ENCODE results near the gene SCN10A. TPM values are rescaled to one million over a fixed set of nuclear protein-coding genes. Genes with fewer than 3 reads are reported as not detected.

Gene SCN10A
- total and polyA plus RNA-seq, 7 donors, result not detected

DNA sequence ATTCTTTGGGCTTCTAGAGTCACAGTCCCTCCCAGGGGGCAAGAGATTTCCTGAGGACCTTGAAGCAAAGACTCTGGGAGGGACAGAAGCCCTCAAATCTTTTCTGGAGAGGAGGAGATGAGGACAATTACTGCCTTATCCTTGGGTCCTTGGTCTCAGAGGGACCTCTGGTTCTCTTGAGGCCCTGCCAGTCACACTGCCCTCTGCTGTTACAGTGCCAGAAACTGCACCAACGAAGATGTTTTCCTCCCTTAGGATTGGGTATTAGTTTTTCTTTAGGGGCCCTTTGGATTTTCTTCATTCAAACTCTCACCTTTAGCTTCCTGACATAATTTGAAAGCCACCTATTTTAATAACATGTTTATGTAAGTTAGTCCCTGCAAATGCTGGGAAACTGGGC, 108.3 kb downstream of the SCN10A start:
- DNase-seq, result no peak
- no peak for ATAC-seq
- Histone ChIP-seq H3K4me1 (no peaks in the 10 kb centered on the region), H3K9me3 (no peaks in the 10 kb centered on the region), H3K27me3 (ENCODE audit: insufficient read depth in 3 of 3, low read length in 2 of 3) (peaks cover 0 to 2% (median 0%) of the 10 kb centered on the region in 3 donors), H3K27ac (no peak overlapping the region), H3K4me3 (no peak overlapping the region), H3K36me3 (ENCODE audit: insufficient read depth in 1 of 2, low read depth in 1 of 2) (no peaks in the 10 kb centered on the region)
- WGBS, 3 donors, result 3 to 14% (median 6%) methylated on average over 1 of the region's 1 CpG
- TF ChIP-seq, protein P1, sequence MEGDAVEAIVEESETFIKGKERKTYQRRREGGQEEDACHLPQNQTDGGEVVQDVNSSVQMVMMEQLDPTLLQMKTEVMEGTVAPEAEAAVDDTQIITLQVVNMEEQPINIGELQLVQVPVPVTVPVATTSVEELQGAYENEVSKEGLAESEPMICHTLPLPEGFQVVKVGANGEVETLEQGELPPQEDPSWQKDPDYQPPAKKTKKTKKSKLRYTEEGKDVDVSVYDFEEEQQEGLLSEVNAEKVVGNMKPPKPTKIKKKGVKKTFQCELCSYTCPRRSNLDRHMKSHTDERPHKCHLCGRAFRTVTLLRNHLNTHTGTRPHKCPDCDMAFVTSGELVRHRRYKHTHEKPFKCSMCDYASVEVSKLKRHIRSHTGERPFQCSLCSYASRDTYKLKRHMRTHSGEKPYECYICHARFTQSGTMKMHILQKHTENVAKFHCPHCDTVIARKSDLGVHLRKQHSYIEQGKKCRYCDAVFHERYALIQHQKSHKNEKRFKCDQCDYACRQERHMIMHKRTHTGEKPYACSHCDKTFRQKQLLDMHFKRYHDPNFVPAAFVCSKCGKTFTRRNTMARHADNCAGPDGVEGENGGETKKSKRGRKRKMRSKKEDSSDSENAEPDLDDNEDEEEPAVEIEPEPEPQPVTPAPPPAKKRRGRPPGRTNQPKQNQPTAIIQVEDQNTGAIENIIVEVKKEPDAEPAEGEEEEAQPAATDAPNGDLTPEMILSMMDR (IDR thresholded peaks at IDR 0.05), result no peak
- intact Hi-C loops (cut with DNase I), result no loop called here

DNA sequence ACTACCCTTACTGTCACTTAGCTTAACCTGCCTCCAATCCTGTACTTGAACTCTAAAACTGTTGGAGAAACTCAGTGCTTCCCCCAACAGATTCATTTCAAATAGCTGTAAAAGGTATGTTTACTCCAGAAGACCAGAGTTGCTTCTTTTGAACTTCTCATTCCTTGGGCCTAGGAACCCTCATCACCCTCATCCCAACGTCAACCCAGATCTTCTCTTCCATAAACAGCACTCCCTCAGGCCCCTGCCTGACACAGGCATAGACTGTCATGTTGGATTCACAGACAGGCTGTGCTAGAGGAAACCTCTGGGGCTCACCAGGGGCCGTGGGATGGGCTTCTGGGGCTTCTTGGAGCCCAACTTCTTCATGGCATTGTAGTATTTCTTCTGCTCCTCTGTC, 109.1 kb downstream of the SCN10A start:
- no peaks in the 10 kb centered on the region for H3K36me3 ChIP-seq (ENCODE audit: insufficient read depth in 1 of 2, low read depth in 1 of 2)
- H3K4me3 ChIP-seq, result no peak overlapping the region
- no peak for DNase-seq
- no peak for ATAC-seq
- intact Hi-C loops (cut with DNase I), result no loop called here
- TF ChIP-seq, protein P1 (IDR thresholded peaks at IDR 0.05), result no peak
- WGBS, 3 donors, result 51 to 60% (median 54%) methylated on average over 2 of the region's 2 CpGs
- peaks cover 0 to 2% (median 0%) of the 10 kb centered on the region in 3 donors for H3K27me3 ChIP-seq (ENCODE audit: insufficient read depth in 3 of 3, low read length in 2 of 3)
- no peaks in the 10 kb centered on the region for H3K9me3 ChIP-seq
- no peaks in the 10 kb centered on the region for H3K4me1 ChIP-seq
- H3K27ac ChIP-seq, result no peak overlapping the region

DNA sequence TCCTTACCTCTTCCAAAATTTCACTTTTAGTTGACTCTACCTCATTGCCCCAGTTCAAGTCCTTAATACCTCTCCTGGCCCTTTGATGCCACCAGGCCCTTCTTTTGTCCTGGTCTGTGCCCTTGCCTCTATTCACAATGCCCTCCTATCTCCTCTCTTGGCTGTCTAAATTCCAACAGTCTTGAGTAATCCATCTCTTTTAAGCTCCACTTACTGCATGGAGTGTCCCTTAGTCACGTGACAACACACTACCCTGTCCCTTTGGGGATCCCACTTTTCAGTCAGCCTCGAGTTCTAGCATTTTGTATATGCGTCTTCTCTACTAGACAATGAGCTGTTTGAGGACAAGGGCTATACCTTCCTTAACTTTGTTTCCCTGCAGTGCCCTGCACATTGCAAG, 113.8 kb downstream of the SCN10A start:
- Histone ChIP-seq H3K9me3 (no peaks in the 10 kb centered on the region), H3K27ac (no peak overlapping the region), H3K36me3 (ENCODE audit: insufficient read depth in 1 of 2, low read depth in 1 of 2) (no peaks in the 10 kb centered on the region), H3K4me1 (no peaks in the 10 kb centered on the region), H3K4me3 (no peak overlapping the region), H3K27me3 (ENCODE audit: insufficient read depth in 3 of 3, low read length in 2 of 3) (no peaks in the 10 kb centered on the region)
- ATAC-seq (no peak), DNase-seq (no peak)
- intact Hi-C loops (cut with DNase I), result no loop called here
- 77 to 80% (median 79%) methylated on average over 3 of the region's 3 CpGs for WGBS, 3 donors
- TF ChIP-seq, protein P1 (IDR thresholded peaks at IDR 0.05), result no peak

DNA sequence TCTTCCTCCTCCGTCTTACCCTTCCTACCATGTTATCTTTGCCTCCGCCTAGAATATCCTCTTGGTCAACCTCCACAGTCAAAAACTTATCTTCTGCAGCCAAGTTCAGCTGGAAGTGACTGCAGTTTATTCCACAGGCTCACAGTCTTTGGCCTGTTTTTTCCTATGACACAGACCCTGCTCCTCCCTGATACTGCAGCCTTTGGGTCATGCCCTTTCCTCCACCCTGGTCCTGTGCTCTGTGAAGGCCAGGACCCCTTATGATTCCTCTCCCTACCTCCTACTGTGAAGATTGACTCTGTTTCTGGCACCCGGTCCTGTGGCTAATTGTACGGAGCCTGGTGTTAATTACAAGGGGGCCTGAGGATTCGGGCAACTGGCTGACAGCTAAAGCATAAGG, 117.3 kb downstream of the SCN10A start:
- WGBS, 3 donors, result 35 to 59% (median 37%) methylated on average over 5 of the region's 5 CpGs

DNA sequence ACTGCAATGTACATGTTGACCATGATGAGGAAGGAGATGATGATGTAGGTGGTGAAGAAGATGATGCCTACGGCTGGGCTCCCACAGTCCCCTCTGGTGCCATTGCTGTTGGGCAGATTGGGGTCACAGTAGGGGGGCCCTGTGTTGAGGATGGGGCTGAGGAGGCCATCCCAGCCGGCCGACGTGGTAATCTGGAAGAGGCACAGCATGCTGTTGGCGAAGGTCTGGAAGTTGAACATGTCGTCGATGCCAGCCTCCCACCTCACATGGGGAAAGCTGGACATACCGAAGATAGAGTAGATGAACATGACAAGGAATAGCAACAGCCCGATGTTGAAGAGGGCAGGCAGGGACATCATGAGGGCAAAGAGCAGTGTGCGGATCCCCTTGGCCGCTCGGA, 118.0 kb downstream of the SCN10A start:
- Histone ChIP-seq H3K27ac (no peak overlapping the region), H3K4me3 (no peak overlapping the region), H3K4me1 (no peaks in the 10 kb centered on the region), H3K27me3 (ENCODE audit: insufficient read depth in 3 of 3, low read length in 2 of 3) (no peaks in the 10 kb centered on the region), H3K36me3 (ENCODE audit: insufficient read depth in 1 of 2, low read depth in 1 of 2) (no peaks in the 10 kb centered on the region), H3K9me3 (no peaks in the 10 kb centered on the region)
- DNase-seq (no peak), ATAC-seq (no peak)
- 92 to 95% (median 93%) methylated on average over 12 of the region's 12 CpGs for WGBS, 3 donors
- intact Hi-C loops (cut with DNase I), result no loop called here
- TF ChIP-seq, protein P1 (IDR thresholded peaks at IDR 0.05), result no peak

More for the DNA sequence above, 117.3 kb downstream of the SCN10A start:
- no peak overlapping the region for H3K27ac ChIP-seq
- no peaks in the 10 kb centered on the region for H3K9me3 ChIP-seq
- H3K36me3 ChIP-seq (ENCODE audit: insufficient read depth in 1 of 2, low read depth in 1 of 2), result no peaks in the 10 kb centered on the region
- H3K27me3 ChIP-seq (ENCODE audit: insufficient read depth in 3 of 3, low read length in 2 of 3), result no peaks in the 10 kb centered on the region
- intact Hi-C loops (cut with DNase I), result no loop called here
- no peak overlapping the region for H3K4me3 ChIP-seq
- ATAC-seq, result no peak
- H3K4me1 ChIP-seq, result no peaks in the 10 kb centered on the region
- TF ChIP-seq, protein P1 (IDR thresholded peaks at IDR 0.05), result no peak
- no peak for DNase-seq
